Cortex of kidney (tissue), 1 donor: Measurements from ENCODE around the gene OTUB2.

ENCODE experiments used
- DNase-seq: peaks from one replicate; lab custom pipeline; 2025; lab: John Stamatoyannopoulos, UW

OTUB2 gene

DNA sequence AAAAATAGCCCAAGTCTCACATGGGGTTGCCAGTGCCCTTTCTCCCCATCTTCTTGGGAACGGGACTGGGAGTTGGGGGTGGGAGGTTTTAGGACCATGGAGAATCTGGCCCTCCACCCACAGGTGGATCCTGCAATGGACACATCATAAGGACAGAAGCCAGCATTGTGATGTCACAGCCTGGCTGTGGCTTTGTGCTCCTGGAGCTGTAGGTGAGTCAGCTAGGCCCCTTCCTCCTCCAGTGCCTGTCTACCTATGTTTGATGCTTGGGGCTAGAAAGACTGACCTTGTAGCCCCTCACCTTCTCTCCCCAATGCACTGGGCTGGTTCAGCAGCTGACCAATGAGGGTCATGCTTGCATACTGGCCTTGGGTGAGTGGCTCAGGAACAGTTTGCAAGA, 29.1 kb upstream of the OTUB2 start, which contains the start of gene CCDC197:
Gene CCDC197, plus strand, starts transcription at position 220 of the 400 bp plus-strand sequence. CDS start 831 bp downstream, outside the sequence.
- DNase-seq = no peak

DNA sequence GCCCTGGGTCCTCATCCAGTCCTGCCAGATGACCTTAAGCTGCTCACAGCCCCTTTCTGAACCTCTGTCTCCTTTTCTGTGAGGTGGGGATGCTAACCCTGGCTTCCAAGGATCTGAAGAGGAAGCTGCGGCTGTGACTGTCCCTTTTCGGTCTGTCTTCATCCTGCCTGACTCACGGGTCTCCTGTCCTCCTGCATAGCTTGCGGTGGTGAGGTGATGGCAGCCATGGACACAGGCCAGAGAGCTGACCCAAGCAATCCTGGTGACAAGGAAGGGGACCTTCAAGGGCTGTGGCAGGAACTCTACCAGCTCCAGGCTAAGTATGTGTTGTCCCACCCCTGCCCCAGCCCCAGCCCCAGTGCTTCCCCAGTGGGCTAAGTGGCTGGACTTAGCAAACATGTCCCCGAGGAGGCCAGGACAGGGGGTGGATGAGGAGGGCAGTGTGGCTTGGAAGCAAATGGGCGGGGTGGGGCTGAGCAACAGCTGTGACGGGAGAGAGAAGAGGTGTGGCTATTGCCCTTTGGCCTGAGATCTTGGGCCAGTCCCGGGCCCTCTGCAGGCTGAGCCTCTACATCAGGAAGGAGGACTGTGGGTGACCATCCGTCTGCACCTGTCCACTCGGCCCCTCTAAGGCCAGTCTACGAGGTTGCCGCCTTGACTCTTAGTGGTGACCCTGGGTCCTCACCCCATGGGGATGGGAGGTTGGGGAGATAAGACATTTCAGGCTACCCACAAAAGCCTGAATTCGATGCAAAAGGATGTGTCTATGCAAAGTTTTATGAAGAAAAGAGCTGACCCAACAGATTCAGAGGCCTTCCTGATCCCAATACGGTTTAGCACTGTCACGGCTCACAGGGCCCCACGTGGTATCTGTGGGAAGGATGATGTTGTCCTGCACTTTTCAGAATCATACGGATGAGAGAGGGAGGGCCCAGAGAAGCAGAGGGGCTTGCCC, 27.9 kb upstream of the OTUB2 start:
- DNase-seq = no peak

DNA sequence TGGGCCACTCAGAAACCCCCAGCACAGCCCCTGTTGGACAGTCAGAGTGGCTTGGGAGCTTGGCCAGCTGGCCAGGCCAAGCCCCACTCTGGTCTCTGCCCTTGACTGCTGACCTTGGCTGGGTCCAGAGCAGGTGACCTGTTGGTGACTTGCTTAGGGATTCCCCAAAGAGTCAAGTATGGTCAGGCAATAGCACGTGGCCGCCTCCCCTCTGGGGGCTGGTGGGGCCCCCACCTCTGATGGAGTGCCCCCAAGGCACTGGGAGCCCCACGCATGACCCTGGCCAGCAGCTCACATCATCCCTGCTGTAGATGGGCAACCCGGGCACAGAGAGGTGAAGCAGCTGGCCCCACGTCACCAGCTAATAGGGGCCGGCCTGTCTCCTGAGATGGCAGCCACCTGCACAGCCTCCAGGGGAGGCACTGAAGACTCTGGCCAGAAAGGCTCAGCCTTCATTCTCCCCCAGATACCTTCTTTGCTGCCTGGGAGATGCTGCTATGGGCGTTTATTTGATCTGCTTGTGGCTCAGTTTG, 27.2 kb upstream of the OTUB2 start:
- no peak for DNase-seq

GRCh38 chr14:93999573-93999972, 26.6 kb upstream of the OTUB2 start:
- no peak for DNase-seq

GRCh38 chr14:94000267-94000666, 25.9 kb upstream of the OTUB2 start:
- no peak for DNase-seq

- no peak for DNase-seq
Measured at GRCh38 chr14:94001016-94001415, 25.1 kb upstream of the OTUB2 start.

GRCh38 chr14:94001501-94002396, 24.4 kb upstream of the OTUB2 start:
- DNase-seq = no peak

DNA sequence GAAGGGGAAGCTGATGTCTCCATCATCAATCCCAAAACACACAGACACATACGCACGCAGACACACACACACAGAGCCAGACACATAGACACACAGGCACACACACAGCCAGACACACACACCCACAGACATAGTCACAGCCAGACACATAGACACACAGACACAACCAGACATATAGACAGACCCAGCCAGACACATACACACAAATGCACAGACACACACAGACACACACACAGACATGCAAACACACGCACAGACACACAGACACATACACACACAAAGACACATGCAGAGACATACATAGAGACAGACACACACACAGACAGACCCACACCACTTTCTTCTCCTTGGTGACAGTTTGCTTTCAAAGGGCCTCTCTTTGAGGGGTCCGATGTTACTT, 22.7 kb upstream of the OTUB2 start:
- no peak for DNase-seq

- no peak for DNase-seq
Measured at GRCh38 chr14:94004015-94004414, 22.1 kb upstream of the OTUB2 start.

DNA sequence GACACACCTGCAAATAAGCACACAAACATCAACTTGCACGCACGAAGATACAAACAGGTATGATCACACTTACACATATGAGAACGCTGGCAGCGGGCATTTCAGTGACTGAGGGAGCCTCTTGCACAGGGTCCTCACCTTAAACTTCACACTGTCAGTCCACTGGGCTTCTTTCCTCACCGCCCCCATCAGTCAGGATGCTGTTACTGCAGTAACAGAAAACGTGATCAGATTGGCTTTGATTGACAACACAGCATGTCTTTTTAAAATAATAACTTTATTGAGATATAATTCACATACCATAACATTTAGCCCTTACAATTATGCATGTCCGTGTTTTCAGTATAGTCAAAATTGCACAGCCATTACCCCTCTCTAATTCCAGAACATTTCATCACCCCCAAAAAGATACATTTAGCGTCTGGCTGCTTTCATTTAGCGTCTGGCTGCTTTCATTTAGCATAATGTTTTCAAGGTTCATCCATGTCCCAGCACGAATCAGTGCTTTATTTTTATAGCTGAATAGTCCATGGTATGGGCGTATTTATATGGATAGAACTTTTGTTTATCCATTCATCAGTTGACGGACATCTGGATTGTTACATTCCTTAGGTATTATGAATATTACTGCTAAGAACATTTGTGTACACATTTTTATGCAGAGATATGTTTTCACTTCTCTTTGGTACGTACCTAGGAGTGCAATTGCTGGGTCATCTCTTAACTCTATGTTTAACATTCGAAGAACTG, 20.6 kb upstream of the OTUB2 start:
- no peak for DNase-seq

- DNase-seq = no peak
Measured at GRCh38 chr14:94008234-94008633, 17.9 kb upstream of the OTUB2 start.

DNA sequence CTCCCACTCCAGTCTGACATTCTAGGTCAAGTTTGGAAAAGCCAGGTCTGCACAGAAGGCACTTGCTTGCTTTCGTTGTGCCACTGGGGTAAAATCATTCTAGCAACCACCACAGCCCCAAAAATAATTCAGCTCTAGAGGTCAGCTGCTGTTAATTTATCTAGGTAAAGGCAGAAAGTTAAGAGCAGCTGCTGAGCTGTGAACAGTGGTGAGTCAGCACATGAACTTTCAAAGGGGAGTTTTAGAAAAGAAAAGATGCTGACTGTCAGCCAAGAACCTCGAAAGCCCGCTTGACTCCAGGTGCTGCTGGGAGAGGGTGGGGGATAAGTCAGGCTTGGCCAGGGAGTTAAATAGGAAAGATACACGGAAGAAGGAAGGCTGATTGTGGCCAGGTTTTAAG, 16.4 kb upstream of the OTUB2 start:
- no peak for DNase-seq

DNA sequence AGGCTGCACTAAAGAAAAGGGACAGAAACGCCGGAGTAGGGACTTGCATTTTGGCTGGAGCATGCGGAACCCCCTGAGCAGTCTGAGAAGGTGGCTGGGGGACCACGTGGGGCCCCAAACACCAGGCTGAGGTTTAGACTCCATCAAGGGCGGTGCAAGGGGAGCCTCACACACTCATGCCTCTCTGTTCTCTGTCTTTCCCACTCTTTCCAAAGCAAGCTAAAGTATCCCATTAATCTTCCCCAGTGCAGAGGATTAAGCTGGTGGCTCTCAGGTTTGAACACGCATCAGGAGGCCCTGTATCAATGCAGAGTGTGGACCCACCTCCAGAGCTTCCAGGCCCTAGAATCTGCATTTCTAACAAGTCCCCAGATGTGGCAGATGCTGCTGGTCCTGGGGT, 15.5 kb upstream of the OTUB2 start:
- DNase-seq = no peak

- no peak for DNase-seq
Measured at GRCh38 chr14:94011795-94012194, 14.3 kb upstream of the OTUB2 start.

- DNase-seq = no peak
Measured at GRCh38 chr14:94014382-94014781, 11.8 kb upstream of the OTUB2 start.

GRCh38 chr14:94015223-94015622, 10.9 kb upstream of the OTUB2 start:
- DNase-seq = no peak

GRCh38 chr14:94016446-94016976, 9.6 kb upstream of the OTUB2 start:
- DNase-seq = no peak

GRCh38 chr14:94018308-94018707, 7.8 kb upstream of the OTUB2 start:
- no peak for DNase-seq

DNA sequence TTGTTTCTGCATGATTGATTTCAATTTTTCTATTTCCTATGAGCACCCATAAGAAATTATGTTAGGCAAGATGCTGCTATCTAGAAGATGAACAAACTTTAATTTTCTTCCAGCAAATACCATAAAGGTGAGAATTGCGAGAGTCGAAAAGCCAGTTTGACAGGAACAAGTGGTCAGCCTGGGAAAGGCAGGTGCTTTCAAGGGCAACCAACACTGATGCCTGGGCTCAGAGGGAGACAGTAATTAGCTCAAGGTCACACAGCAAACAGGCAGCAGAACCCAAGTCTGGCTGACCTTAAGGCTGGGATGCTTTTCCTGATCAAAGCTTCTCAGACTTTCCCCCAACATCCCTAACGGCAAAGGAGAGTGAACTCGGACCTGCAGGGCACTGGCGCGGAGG, 6.8 kb upstream of the OTUB2 start:
- no peak for DNase-seq

DNA sequence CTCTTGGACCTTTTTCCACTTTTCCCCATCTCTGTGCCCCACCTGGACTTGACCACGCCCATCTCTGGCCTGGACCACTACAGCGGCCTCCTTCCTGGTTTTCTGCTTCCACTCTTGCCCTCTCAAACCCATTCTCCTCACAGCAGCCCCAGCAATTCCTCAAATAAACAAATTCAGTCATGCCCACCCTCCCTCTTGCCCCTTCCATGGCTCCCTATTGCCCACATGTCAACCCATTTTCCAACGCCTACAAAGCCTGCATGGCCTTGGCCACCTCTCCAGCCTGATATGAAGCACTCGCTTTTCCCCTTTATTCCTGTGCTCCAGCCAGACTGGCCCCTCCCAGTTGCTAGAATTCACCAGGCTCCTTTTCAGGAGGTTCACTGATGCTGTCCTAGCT, 5.9 kb upstream of the OTUB2 start:
- DNase-seq = no peak

DNA sequence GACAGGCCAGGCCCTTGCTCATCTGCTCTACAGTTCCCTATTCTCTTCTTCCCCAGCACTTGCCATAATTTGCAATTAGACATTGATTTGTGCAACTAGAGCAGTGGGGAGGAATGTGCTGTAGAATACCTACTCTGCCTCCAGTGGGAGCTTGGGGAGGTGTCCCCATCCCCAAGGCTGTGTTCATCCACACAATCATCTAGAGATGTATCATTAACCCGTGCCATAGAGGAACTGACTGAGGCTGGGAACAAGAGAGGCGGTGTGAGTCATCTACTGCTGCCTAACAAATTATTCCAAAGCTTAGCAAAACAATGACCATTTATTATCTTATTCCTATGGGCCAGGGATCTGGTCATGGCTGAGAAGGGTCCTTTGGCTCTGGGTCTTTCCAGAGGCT, 5.1 kb upstream of the OTUB2 start:
- no peak for DNase-seq
